Body of pancreas (tissue), 4 donors: ENCODE measurements around the gene TMEM117.

ENCODE experiments used
- CTCF ChIP-seq, 7 experiments: fragments of 450-650 bp in 4 of 7; fragments of 200-600 bp in 3 of 7; sonication (generic) in 3 of 7; IDR thresholded peaks; one replicate each; pipeline ENCODE4 v1.5.1; 2016 to 2019; ENCODE audit warnings: antibody characterized with exemption in 7 of 7
- POLR2A ChIP-seq, 3 donors: fragments of 450-650 bp; IDR thresholded peaks; one replicate each; pipeline ENCODE4 v1.6.1; 2016; ENCODE audit warnings: antibody characterized with exemption in 3 of 3, mild to moderate bottlenecking in 2 of 3

- TF ChIP-seq CTCF (IDR thresholded peaks at IDR 0.05) = no peak
- no peak for TF ChIP-seq POLR2A (IDR thresholded peaks at IDR 0.05)
Observed at GRCh38 chr12:44100264-44100663, 264.4 kb downstream of the TMEM117 start.
